ENCODE measurements around the gene APOL4. TPM values are rescaled to one million over a fixed set of nuclear protein-coding genes. Genes with fewer than 3 reads are reported as not detected.
"Not testable (repeated sequence)": the region's sequence is repeated elsewhere in the genome, so short reads cannot be mapped to it uniquely, and the experiment has no call there.

Gene APOL4
- total RNA-seq, 6 experiments from 2014 or later, result 1.1 to 1.6 (median 1.4) TPM; not detected in 2

- H3K27me3 ChIP-seq; intact Hi-C loops (cut with DNase I); H3K9me3 ChIP-seq; H3K36me3 ChIP-seq; H3K4me3 ChIP-seq; H3K27ac ChIP-seq: not testable (repeated sequence)
- peak in 2 of 4 donors; percentile 15 to 18 for TF ChIP-seq CTCF (IDR thresholded peaks at IDR 0.05)
- ATAC-seq (peak; percentile 47 to 69 (median 56)), DNase-seq (peak in 1 of 3 donors; percentile 70)
- peaks cover 0 to 18% (median 6%) of the 10 kb centered on the region in 4 donors for H3K4me1 ChIP-seq
- WGBS (ENCODE audit: insufficient coverage, low coverage, low lambda C conversion rate, missing lambda C conversion rate), result 13% methylated on average over 7 of the region's 8 CpGs
Observed at GRCh38 chr22:36202906-36203305, 1.3 kb upstream of the APOL4 start.

GRCh38 chr22:36201025-36201424 lies 584 bp downstream of the APOL4 start:
- H3K36me3 ChIP-seq; H3K4me3 ChIP-seq; ATAC-seq; DNase-seq; intact Hi-C loops (cut with DNase I); H3K9me3 ChIP-seq; H3K27ac ChIP-seq; H3K27me3 ChIP-seq: not testable (repeated sequence)
- peaks cover 0 to 26% (median 11%) of the 10 kb centered on the region in 4 donors for H3K4me1 ChIP-seq
- WGBS (ENCODE audit: insufficient coverage, low coverage, low lambda C conversion rate, missing lambda C conversion rate), result 86% methylated on average over 1 of the region's 5 CpGs

GRCh38 chr22:36199001-36199551 lies 2.5 kb downstream of the APOL4 start:
- H3K4me1 ChIP-seq, result peaks cover 0 to 32% (median 11%) of the 10 kb centered on the region in 4 donors
- H3K27me3 ChIP-seq, result no peaks in the 10 kb centered on the region
- 40% methylated on average over 2 of the region's 5 CpGs for WGBS (ENCODE audit: insufficient coverage, low coverage, low lambda C conversion rate, missing lambda C conversion rate)
- ATAC-seq (no peak), DNase-seq (no peak)
- H3K4me3 ChIP-seq, result no peak overlapping the region
- no peaks in the 10 kb centered on the region for H3K36me3 ChIP-seq
- intact Hi-C loops (cut with DNase I), result loop anchor here in 1 of 2 donors (10.0 kb wide), 1 partner anchor 86 kb away; no protein-coding TSS in a partner anchor
- TF ChIP-seq POLR2A (IDR thresholded peaks at IDR 0.05) (no peak), CTCF (IDR thresholded peaks at IDR 0.05) (no peak)
- H3K27ac ChIP-seq, result no peak overlapping the region
- no peaks in the 10 kb centered on the region for H3K9me3 ChIP-seq

- H3K27ac ChIP-seq, result no peak overlapping the region
- TF ChIP-seq POLR2A (IDR thresholded peaks at IDR 0.05) (no peak), CTCF (IDR thresholded peaks at IDR 0.05) (no peak)
- H3K4me3 ChIP-seq, result no peak overlapping the region
- H3K36me3 ChIP-seq, result no peaks in the 10 kb centered on the region
- peaks cover 0 to 38% (median 13%) of the 10 kb centered on the region in 4 donors for H3K4me1 ChIP-seq
- DNase-seq (no peak), ATAC-seq (peak in 1 of 4 donors; percentile 11)
- intact Hi-C loops (cut with DNase I), result loop anchor here in 1 of 2 donors (10.0 kb wide), 1 partner anchor 86 kb away; no protein-coding TSS in a partner anchor
- 57% methylated on average over 1 of the region's 3 CpGs for WGBS (ENCODE audit: insufficient coverage, low coverage, low lambda C conversion rate, missing lambda C conversion rate)
- no peaks in the 10 kb centered on the region for H3K27me3 ChIP-seq
- H3K9me3 ChIP-seq, result no peaks in the 10 kb centered on the region
Observed at GRCh38 chr22:36198536-36198935, 3.1 kb downstream of the APOL4 start.

- intact Hi-C loops (cut with DNase I), result loop anchor here in 1 of 2 donors (10.0 kb wide), 1 partner anchor 87 kb away; no protein-coding TSS in a partner anchor
- 47% methylated on average over 8 of the region's 8 CpGs for WGBS (ENCODE audit: insufficient coverage, low coverage, low lambda C conversion rate, missing lambda C conversion rate)
- DNase-seq, result no peak
Observed at GRCh38 chr22:36197514-36198146, 4.0 kb downstream of the APOL4 start.

More at GRCh38 chr22:36197514-36198146, 4.0 kb downstream of the APOL4 start:
- Histone ChIP-seq H3K36me3 (no peaks in the 10 kb centered on the region), H3K4me1 (peaks cover 0 to 41% (median 14%) of the 10 kb centered on the region in 4 donors), H3K9me3 (no peaks in the 10 kb centered on the region), H3K27ac (peak overlapping the region in 1 of 3 donors; percentile 14), H3K4me3 (no peak overlapping the region), H3K27me3 (no peaks in the 10 kb centered on the region)
- TF ChIP-seq CTCF (IDR thresholded peaks at IDR 0.05) (no peak), POLR2A (IDR thresholded peaks at IDR 0.05) (no peak)
- ATAC-seq, result peak; percentile 15 to 56 (median 34)
